ENCODE measurements around the gene COL9A1.

GRCh38 chr6:70246118-70246517 lies 56.8 kb downstream of the COL9A1 start:
- TF ChIP-seq POLR2A (IDR thresholded peaks at IDR 0.05) (no peak), POLR2AphosphoS5 (IDR thresholded peaks at IDR 0.05) (no peak)
- TF ChIP-seq, protein P1, sequence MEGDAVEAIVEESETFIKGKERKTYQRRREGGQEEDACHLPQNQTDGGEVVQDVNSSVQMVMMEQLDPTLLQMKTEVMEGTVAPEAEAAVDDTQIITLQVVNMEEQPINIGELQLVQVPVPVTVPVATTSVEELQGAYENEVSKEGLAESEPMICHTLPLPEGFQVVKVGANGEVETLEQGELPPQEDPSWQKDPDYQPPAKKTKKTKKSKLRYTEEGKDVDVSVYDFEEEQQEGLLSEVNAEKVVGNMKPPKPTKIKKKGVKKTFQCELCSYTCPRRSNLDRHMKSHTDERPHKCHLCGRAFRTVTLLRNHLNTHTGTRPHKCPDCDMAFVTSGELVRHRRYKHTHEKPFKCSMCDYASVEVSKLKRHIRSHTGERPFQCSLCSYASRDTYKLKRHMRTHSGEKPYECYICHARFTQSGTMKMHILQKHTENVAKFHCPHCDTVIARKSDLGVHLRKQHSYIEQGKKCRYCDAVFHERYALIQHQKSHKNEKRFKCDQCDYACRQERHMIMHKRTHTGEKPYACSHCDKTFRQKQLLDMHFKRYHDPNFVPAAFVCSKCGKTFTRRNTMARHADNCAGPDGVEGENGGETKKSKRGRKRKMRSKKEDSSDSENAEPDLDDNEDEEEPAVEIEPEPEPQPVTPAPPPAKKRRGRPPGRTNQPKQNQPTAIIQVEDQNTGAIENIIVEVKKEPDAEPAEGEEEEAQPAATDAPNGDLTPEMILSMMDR (IDR thresholded peaks at IDR 0.05), result no peak

Data from prostate gland (tissue), 2 donors.